Gastroesophageal sphincter (tissue), 3 donors: ENCODE results near the gene DRAP1.

Source experiments
- CTCF ChIP-seq, 4 experiments: fragments of 200-600 bp in 2 of 4; fragments of 450-650 bp in 2 of 4; sonication (generic) in 1 of 4; IDR thresholded peaks; one replicate each; pipeline ENCODE4 v1.5.1; 2017 to 2019; ENCODE audit warnings: antibody characterized with exemption in 4 of 4, mild to moderate bottlenecking in 2 of 4, moderate library complexity in 2 of 4
- POLR2A ChIP-seq, 2 donors: fragments of 450-650 bp; IDR thresholded peaks; one replicate each; pipeline ENCODE4 v1.6.1; 2017; ENCODE audit warnings: antibody characterized with exemption in 2 of 2, mild to moderate bottlenecking in 2 of 2, moderate library complexity in 1 of 2

- TF ChIP-seq POLR2A (IDR thresholded peaks at IDR 0.05) = no peak
- TF ChIP-seq CTCF (IDR thresholded peaks at IDR 0.05) = no peak
These were observed 18.4 kb upstream of the DRAP1 start for GRCh38 chr11:65900899-65901180.
